Activated T-cell treated with anti-CD3 and anti-CD28 coated beads for 24 hours (primary cell): ENCODE measurements around the gene OARD1.

Experiments
- DNase-seq: peaks from one replicate; pipeline ENCODE4 v3.0.0-alpha.2; 2020; ENCODE audit warnings: low read depth

OARD1 gene

GRCh38 chr6:41047745-41048732 is 24.1 kb downstream of the OARD1 start:
- no peak for DNase-seq

- DNase-seq = no peak
These were observed 24.9 kb downstream of the OARD1 start for GRCh38 chr6:41047306-41047705.

- no peak for DNase-seq
These were observed 26.1 kb downstream of the OARD1 start for GRCh38 chr6:41046084-41046483.

DNA sequence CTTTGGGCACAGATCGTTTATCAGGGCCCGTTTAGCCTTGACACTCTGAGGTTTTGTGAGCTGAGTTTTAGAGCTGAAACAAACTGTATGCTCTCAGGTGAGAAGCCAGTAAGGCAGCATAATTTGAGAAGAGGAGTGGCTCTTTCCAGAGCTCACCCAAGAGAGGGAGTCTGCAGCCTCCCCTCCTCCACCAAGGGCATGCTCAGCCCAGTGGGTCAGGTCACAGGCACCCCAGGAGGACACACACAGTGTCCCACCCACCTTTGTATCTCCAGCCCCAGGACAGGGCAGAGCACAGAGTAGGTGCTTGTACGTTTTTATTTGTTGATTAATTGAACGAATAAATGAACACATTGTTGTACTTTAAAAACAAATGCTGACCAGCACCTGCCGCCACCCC is 26.5 kb downstream of the OARD1 start:
- no peak for DNase-seq

- no peak for DNase-seq
These were observed 29.0 kb downstream of the OARD1 start for GRCh38 chr6:41043151-41043550.

DNA sequence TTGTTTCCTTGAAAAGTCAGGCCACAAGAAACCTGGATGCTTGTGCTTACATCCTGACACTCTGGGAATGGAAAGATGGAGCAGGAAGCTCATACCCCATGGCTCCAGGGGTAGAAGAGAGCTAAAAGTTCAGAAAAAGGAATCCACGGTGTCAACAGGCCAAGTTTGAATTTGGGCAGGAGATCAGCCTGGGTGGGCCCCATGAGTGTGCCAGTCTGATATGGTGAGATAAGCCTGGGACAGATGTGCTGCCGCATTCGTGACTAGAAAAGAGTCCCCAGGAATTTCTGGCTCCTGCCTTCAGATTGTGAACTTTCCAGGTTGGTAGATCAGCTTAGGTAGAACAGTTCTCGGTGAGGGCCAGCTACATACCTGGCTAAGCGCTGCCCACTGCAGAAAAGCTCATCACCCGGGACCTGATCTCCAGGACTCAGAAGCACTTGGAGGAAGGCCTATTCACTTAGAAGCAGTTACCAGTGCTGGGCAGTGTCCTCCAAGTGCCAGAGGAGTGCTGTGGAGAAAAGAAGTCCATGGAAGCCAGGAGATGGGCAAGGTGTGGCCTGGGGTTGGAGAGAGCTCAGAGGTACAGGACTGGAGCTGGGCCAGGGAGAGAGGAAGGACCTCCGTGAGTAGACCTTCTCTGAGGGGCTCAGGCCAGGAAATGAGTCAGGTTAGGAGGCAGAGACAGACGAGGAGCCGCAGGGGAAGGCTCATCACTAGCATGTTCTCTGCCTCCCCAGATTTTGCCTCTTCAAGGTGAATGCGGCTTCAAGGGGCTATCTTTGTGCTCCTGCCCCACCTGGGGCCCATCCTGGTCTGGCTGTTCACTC is 29.7 kb downstream of the OARD1 start, which contains the start of gene TSPO2:
Gene TSPO2 (plus strand): TSS at position 242 of the 830 bp plus-strand sequence. CDS start 519 bp downstream, at position 761.
- DNase-seq = no peak

- DNase-seq = no peak
These were observed 31.1 kb downstream of the OARD1 start for GRCh38 chr6:41040940-41041536.

DNA sequence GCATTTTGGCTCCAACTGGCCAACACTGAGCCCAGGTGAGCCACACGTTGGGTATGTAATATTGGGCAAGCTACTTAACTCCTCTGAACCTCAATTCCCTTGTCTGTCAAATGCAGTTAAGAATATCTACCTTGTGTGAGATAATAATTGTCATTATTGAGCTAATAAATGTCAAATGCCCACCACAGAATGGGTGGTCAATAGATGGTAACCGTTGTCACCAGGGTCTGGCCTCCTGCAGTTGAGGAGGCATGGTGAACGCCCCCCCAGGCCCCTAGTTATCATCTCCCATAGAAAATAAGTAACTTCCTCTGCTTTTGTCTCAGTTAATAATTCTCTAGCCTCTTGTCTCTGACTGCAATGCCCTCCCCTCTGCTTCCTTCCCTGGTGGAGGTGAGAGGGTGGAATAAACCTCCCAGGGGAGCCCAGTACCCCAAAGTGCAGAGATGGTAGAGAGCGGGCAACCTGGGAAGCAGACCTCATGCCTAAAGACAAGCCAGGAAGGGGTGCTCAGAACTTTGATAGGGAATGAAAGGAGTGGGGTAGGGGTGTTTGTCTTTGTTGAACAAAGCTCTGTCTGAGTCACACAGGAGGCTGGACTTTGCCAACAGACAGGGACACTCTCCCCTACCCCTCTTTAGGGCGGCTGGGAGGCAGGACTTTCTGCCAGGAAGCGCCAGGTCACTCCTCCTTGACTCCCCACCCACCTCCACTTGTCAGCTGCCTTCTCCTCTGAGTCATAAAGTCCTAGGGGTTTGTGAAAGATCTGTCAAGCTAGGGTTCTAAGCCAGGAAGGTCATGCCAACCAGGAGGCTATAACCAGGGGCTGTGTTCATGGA is 31.8 kb downstream of the OARD1 start:
- no peak for DNase-seq

DNA sequence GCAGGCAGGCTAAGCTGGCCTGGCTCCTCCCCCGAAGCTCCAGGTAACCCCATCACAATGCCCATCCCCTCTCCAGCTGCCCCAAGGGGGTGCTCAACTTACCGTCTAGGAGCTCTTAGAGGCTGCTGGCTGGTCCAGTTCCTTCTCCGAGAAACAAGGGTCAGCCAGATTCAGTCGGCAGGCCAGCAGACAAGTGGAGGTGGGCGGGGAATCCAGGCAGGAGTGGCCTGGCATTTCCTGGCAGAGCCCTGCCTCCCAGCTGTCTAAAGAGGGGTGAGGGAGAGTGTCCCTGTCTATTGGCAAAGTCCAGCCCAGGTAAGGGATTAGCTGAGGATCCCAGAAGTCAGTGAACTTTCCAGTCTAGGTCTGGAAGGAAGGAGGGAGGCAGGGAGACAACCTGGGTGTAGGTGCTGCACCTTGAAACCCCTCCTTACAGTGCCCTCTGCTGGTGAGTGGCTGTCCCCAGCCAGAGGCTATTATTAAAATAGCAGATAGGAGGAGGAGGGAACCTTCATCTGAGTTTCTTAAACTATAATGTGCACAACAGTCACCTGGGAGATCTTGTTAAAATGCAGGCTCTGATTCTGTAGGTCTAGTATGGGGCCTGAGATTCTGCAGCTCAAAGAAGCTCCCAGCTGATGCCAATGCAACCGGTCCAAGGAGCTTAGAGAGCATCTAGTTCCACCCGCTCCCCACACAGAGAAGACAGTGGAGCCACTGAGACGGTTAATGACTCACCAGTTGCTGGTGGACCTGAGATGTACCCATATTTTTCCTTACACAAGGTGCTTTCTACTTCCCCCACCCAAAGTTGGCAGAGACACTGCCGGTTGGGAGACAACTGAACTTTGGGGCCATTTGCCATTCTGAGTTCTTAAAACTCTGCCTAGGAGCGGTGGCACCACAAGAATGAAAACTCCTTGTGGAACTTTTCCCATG is 32.8 kb downstream of the OARD1 start, which contains the start of gene UNC5CL:
Gene UNC5CL (minus strand): TSS at position 162 of the 939 bp plus-strand sequence. CDS start 4,147 bp downstream, outside the sequence.
- peak; percentile 32 for DNase-seq

- no peak for DNase-seq
These were observed 34.0 kb downstream of the OARD1 start for GRCh38 chr6:41038205-41038604.

DNA sequence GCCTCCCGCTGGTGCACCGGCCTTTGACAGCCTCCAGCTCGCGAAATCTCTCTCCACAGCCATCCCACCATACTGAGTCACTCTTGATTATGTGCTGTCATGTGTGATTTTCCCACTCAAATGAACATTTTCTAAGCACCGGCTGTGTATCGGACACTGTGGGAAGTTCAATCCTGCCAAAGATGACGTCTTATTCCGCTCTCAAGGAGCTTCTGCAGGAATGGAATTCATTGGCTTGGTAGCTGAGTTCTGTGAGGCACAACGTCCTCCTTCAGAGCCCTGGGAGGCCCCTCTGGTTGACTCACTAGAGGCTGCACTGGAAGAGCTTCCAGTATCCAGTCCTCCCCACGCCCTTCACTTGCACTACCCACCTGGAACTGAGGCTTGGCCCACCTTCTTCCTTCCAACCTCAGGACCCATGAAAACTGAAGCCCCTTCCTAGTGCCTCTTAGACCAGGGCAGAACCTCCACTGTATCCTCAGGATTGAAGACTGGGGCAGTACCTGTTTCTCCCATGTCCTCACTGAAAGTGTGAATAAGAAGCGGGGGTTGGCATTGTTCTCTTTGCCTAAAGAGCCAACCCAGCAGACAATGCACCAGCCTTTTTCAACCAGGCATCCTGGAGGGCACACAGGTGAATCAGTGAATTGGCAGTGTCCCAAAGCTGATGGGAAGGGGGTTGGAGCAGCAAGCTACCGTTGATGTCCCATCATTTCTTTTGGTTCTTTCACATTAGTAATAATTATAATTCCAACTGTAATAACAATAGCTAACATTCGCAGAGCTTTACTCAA is 34.9 kb downstream of the OARD1 start:
- DNase-seq = no peak

GRCh38 chr6:41036601-41037000 is 35.6 kb downstream of the OARD1 start:
- no peak for DNase-seq

DNA sequence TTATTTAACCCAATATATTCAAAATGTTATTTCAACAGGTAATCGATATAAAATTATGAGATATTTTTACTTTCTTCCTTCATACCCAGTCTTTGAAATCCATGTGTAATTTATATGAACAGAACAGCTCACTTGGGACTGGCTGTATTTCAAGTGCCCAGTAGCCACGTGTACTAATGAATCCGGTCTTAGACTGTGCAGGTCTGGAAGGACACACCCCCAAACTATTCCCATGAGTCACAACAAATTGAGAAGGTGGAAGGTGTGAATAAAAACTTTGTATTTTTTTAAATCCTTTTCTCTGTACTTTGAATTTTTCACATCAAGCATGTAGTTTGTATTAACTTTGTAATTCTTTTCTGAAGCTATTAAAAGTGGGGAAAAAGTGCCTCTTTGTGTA is 36.0 kb downstream of the OARD1 start:
- no peak for DNase-seq

DNA sequence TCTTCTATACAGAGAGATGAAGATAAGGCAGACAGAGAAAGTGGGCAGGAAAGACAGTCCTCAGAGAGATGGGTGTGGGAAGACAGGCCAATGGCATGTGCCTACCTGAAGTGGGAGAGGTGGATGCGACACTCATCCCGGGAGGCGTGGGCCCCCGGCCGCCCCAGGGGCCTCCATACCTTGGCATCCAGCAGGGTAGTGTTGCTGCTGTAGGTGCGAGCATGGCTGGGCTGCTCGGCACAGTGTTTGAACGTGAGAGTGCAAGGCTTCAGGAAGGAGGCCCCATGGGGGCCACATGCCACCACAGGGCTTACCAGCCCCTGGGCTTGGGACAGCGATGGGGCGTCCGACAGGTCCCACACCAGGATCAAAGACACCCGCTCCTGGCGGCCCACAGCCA is 38.4 kb downstream of the OARD1 start:
- DNase-seq = no peak

DNA sequence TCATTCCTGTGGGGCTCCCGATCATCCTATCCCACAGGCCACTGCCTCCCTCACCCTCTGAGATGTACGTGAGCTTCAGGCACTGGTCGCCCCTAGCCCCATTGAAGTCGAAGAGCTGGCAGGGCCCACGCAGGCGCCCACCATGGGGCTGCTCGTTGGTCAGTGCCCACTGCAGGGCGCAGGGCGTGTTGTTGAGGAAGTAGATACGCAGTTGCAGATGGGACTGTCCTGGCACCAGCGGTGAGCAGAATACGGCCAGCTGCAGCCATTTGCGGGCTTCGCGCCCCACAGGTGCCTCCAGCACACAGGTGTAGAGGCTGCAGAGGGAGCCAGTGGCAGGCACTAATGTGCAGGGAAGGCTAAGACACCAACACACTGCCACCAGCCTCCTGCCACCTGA is 39.3 kb downstream of the OARD1 start:
- no peak for DNase-seq

GRCh38 chr6:41028561-41029412 is 43.4 kb downstream of the OARD1 start:
- DNase-seq = no peak

- peak; percentile 67 for DNase-seq
These were observed 44.2 kb downstream of the OARD1 start for GRCh38 chr6:41027799-41028560.

- no peak for DNase-seq
These were observed 44.9 kb downstream of the OARD1 start for GRCh38 chr6:41027241-41027640.
